Dermis blood vessel endothelial cell (primary cell): Measurements from ENCODE around the gene MAFF. TPM values are rescaled to one million over a fixed set of nuclear protein-coding genes. Genes with fewer than 3 reads are reported as not detected.

ENCODE experiments used
- DNase-seq: peaks from one replicate; pipeline ENCODE4 v3.0.0; 2010
- total RNA-seq: library from RNA; depleted of rRNA; stranded (reverse); fragments of >200 nt; gene quantifications from 2 replicates; pipeline ENCODE4 v1.2.3, GENCODE V29; 2014

MAFF gene
- total RNA-seq, 1 donor from 2014 or later: 164 TPM

DNA sequence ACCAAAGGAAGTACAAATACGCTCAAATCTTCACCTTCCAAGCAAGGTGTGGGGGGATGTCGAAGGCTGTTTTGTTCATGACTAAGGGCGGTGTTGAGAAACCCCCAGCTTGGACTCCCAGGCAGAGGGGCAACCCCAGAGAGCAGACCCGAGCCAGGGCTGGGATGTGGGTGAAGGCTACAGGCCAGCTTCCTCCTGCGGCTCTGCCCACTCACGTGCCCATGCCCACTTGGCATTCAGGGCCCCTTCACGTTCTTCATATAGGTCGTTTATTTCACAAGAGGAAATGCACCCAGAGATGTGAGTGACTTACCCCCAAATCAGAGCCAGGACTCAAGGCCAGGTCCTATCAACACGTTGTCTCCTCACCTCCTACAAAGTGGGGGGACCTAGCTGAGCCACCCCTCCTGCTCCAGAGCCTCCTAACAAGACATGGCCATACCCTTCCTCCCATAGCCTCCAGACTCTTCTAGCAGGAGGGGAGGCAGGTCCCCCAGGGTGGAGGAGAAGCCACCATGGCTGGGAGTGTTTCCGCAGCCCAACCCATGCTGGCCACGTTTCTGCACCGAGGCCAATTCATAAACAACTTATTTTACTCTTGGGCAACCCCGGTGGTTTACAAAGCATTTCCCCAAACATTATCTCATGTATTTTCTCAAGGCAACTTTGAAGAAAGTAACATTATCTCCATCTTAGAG lies 49.0 kb downstream of the MAFF start:
- DNase-seq: no peak

DNA sequence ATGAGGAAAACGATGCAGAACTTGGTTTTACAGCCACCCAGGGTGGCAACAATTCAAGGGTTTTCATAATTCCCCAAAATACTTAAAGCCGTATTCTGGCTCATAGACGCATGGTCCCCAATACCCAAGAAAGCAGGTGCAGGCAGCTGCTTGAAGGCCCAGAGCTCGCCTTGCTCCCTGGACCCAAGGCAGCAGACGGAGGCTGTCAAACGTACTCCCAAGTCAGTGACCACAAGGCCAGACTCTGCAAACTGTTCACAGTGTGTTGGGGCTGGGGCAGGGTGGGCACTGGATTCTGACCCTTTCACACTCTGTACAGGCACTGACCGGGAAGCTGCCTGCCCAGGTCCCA lies 49.5 kb downstream of the MAFF start:
- DNase-seq: no peak

DNA sequence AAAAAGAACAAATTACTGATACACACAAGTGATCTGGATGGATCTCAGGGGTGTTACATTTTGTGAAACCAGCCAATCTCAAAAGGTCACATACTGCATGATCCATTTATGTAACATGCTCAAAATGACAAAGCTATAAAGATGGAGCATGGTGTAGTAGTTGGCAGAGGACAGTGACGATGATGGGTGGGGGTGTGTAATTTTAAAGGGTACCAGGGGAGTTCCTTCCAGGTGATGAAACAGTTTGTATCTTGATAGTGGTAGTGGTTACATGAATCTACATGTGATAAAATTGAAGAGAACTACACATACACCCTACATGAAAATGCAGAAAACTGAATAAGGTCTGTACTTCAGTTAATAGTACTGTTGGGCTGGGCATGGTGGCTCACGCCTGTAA lies 53.9 kb downstream of the MAFF start:
- no peak for DNase-seq

DNA sequence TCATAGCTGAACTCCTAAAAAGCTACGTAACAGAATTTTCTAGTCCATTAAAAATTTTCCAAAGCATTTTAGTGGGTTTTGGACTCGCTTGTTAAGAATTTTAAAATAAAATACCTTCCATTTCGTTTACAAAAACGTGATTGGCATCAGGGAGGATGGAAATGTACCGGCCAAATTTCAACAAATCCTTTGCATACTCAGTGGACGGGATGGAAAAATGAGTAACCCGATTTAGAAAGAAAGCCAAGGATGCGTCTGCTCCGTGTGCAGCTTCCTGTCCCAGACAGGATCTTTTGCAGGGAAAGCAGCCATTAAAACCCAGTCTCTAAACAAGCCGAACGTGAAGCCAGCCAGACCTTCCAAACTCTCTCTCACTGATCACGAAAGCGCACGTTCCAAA lies 55.4 kb downstream of the MAFF start:
- peak; percentile 72 for DNase-seq

DNA sequence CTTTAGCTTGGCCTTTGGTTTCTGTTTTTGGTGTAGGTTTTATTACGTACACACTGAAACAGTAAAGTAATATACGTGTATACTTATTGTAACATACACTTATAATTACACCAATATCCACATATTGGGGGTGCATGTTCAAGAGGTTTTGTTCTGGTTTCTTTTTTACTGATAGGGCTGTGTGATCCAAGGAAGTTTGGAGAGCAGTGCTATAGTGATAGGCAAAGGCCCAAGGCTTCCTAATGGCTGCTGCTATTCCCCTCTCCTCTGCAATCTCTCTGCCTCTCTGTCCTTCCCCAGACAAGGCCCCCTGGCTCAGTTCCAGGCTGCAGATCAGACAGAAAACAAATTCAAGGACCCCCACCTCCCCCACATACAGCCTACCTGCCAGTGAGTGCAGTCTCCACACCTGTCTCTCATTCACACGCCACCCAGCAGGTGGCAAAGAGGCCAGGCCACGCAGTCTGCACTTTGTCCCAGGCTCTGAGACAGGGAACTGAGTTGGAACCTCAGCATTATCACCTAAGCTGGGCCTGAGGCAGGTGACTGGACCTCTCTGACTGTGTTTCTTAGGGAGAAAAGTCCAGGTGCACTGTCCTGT lies 56.0 kb downstream of the MAFF start:
- DNase-seq: no peak

DNA sequence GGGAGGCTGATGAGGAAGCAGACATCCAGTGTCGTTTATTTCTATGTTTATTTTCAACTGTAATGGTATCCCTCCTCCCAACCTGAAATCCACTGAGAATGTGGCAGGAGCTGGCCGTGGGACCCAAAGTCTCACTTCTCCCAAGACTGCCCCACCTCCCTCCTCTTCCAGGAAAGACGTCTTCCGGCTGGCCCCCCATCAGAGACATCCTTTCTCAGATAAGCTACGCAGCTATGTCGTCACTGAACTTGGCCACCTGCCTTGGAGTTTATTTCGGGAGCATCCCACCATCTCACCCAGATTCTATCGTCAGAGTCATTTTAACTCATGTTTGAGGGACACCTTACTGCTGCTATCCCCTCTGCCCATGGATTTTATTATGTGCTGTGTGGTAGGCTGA lies 57.1 kb downstream of the MAFF start:
- peak; percentile 59 for DNase-seq

DNA sequence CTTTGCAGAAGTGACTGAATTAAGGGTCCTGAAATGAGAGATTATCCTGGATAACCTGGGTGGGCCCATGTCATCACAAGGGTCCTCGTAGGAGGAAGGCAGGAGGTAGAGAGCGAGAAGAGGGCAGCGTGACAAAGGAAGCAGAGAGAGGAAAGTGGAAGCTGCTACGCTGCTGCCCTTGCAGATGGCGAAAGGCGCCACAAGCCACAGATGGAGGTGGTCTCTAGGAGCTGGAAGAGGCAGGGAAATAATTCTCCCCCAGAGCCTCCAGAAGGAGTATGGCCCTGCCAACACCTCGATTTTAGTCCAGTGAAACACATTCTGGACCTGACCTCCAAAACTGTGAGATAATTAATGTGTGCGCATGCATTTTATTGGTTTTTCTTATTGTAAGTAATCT lies 57.6 kb downstream of the MAFF start:
- no peak for DNase-seq

DNA sequence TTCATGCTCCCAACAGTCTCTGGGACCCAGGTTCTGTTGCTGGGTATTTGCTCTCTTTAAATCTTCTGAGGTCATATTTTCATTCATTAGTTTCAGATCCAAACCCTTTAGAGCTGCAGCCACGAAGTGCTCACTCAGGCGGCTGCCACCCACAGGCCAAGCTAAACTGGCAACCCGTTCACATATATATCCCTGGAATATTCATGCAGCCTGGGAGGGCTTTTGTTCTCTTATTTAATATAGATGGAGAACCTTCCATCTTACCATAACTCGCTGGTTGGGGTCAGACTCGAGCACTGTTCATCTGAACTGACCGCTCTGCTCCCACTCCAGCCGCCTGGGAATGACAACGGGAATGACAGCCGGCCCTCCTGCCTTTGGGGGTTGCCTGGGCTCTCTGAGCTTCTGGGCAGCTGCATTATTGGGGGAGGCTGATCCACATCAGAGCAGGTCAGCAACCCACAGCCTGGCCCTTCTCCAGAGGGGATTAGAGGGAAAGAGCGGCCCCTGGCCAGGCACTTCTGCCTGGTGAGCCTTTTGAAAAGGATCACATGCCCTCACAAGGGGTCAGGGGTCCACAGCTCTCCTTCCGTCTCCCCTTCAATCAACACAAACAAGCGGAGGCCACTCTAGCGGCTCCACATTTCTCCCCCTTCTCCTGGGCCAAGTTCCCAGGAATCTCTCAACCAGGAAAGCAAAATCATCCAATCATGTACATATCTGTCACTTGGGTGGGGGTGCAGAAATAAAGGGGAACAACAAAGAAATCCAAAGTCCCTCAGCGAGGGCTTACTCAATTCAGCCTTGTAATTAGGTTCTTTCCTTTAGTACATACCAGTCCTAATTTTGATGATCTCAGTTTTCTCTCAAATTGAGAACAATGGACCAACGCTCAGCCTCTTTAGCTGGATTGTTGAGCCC lies 59.2 kb downstream of the MAFF start:
- no peak for DNase-seq

DNA sequence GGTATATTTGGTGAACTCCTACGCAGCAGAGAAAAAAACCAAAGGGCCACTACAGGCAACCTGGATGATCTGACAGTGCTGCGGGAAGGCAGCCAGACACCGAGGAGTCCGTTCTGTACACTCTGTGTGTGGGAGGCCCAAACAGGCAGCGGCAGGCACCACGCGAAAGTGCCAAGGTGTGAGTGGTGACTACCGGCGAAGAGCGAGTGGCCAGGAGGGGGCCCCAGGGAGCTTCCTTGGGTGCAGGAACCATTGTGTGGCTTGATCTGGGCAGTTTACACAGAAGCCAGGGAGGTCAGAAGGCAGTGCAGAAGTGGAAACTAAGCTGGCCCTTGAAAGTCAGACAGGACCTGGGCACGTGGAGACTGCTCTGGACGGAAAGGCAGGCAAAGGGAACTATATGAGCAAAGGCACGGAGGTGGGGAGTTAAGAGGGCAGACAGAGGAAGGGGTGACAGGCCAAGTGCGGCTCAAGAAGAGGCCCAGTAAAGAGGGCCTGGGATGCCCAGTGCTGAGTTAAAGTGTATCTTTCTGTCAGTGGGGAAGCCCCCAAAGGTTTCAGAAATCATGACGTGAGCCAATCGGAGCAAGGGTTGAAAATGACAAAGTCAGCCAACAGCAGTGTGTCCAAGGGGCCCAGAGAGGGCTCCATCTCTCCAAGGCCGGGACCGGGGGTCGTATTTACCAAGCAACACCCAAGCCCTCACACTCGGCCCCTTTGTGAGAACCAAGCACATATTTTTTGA lies 60.4 kb downstream of the MAFF start:
- DNase-seq: peak; percentile 65

DNA sequence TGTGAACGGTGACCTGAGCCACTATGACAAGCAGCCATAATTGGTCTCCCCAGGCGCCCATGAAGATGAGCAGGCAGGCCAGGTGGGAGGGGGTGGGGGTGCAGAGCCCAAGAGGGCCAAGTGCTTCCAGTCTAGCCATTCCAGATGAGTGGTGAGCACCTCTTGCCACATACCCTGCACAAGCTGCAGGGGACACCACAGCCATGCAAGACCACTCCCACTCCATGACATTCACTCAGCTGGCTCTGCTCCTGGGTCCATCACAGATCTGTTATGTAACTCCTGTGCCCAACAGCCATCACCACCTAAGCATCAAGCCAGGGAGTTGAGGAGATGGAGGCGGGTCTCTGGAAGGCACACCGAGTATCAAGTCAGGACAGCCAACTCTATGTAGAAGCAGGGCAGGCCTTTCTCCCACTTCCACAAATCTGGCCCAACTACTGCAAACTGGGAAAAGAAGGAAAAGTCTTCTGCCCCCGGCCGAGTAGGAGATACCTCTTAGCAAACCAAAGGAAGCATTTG lies 62.6 kb downstream of the MAFF start:
- DNase-seq: no peak

Other genes starting within 250 kb of the MAFF start
- 0.05 TPM in 1 of 2 replicates, not detected in the other for gene C22orf23, start 248.4 kb upstream of the MAFF start, total RNA-seq
- gene POLR2F, start 248.3 kb upstream of the MAFF start, total RNA-seq: 46.6 and 48.7 TPM in 2 replicates
- not detected in 2 replicates for gene SOX10, start 217.4 kb upstream of the MAFF start, total RNA-seq
- gene PICK1, start 144.6 kb upstream of the MAFF start, total RNA-seq: 15.5 and 18.7 TPM in 2 replicates
- 0.05 TPM in 1 of 2 replicates, not detected in the other for gene SLC16A8, start 117.8 kb upstream of the MAFF start, total RNA-seq
- gene BAIAP2L2, start 91.3 kb upstream of the MAFF start, total RNA-seq: not detected in 2 replicates
- gene PLA2G6, start 20.2 kb upstream of the MAFF start, total RNA-seq: 4.6 and 10.6 TPM in 2 replicates
- 36.2 and 49.4 TPM in 2 replicates for gene TMEM184B, start 71.0 kb downstream of the MAFF start, total RNA-seq
- gene CSNK1E, start 115.4 kb downstream of the MAFF start, total RNA-seq: 127 and 141 TPM in 2 replicates